NCI-H2196 treated with DMSO at 0.1 percent for 48 hours (cell line): ENCODE measurements around the gene CCNO.
A peak's percentile ranks its signal among the peaks of the same experiment; 100 is the strongest.

Experiments used
- DNase-seq: peaks from one replicate; lab custom pipeline; 2025; ENCODE audit not compliant: unreplicated experiment; lab: John Stamatoyannopoulos, UW

CCNO gene

GRCh38 chr5:55232985-55233928, at the start of gene CCNO:
CCNO (minus strand) TSS chr5:55233608; CDS start chr5:55233523, 85 bp downstream.
- peak; percentile 60 for DNase-seq

DNA sequence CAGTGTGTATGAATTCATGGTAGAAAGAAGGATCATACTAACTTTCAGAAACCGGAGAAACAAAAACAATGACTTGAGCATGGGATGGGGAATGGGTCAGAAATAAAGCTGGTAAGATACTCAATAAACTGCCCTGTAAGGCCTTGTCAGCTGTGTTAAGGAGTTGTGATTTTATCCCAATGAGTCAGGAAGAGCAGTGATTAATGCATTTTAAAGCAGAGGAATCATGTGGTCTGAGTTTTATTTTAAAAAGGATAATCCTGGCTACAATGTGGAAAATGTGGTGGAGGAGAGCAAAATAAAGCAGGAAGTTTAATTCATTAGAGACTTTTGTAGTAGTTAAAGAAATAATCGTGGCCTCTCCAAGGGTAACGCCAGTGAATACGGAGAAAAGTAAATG, 45.4 kb upstream of the CCNO start:
- DNase-seq: no peak

- no peak for DNase-seq
Observed at GRCh38 chr5:55276771-55277170, 43.4 kb upstream of the CCNO start.

- DNase-seq: no peak
Observed at GRCh38 chr5:55258339-55258738, 24.9 kb upstream of the CCNO start.

GRCh38 chr5:55254802-55255201, 21.4 kb upstream of the CCNO start:
- no peak for DNase-seq

DNA sequence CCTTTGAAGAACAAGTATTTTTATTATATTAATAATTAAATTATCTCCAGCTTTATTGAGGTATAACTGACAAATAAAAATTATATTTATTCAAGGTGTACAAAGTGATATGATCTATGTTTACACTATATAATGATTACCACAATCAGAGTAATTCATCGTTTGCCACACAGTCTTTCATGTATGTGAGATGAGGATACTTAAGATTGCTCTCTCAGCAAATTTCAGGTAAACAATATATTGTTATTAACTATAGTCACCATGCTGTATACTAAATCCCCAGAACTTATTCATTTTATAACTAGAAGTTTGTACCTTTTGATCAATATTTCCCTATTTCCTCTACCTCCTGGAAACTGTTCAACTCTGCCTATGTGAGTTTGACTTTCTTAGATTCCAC, 16.7 kb upstream of the CCNO start:
- no peak for DNase-seq

DNA sequence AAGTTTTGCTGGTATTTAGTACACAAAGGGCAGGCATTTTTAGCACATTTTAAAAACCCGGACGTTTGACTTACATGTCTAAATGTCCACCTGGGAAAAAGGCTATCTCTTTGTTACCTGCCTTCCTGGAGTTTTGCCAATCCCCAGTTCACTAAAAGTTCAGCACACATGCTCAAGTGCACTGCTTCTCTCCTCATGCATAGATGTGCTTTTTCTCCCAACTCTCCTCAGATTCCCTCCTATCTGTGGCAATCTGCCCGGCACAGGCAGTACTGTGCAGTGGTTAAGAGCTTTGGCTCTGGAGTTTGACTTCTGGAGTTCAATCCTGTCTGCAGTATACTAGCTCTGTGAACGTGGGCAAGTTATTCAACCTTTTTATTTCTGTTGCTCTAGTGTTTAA, 8.3 kb upstream of the CCNO start:
- DNase-seq: no peak

GRCh38 chr5:55236800-55237199, 3.4 kb upstream of the CCNO start:
- DNase-seq: no peak

DNA sequence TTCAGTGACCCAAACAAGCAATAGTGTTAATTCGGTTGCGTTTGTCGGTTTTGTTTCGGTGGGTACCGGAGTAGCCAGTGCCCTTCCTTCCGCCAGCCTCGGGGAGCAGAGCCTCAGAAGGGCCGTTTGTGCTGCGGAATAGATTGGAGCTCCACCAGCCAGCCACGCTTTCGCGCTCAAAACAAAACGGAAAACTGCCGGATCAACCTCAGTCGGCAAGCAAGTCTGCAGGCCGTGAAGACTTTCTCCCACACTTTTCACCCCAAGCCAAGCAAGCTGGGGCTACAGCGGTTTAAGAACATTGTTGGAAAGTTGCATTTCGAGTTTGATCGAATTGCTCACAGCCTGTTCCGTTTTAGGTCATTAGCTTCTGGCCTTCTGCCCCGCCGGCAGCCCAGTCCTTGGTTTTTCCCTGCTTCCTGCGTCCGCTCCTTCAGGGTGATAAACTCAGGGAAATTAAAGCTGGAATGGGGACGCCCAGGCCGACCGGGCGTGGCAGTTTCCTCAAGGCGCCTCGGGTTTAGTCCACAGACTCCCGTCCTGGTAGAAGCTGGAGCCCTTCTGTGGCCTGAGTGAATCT, 803 bp upstream of the CCNO start:
- no peak for DNase-seq

GRCh38 chr5:55232271-55232984, 980 bp downstream of the CCNO start:
- DNase-seq: no peak

DNA sequence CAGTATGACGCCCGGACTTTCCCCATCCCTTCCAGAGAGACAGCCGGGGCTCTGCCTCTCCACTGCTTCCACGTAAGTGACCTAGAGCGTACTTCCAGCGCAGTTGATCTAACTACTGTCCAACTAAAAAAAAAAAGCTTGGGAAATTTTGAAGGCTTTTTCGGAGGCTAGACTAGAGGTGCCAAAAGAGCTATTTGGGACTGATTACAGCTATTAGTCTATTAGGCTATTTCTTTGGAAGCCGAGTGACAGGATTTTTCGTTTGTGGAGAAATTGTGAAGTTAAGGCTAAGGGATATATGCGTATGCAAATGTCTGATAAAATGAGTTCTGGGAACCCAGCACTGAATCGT, 1.5 kb downstream of the CCNO start:
- no peak for DNase-seq

DNA sequence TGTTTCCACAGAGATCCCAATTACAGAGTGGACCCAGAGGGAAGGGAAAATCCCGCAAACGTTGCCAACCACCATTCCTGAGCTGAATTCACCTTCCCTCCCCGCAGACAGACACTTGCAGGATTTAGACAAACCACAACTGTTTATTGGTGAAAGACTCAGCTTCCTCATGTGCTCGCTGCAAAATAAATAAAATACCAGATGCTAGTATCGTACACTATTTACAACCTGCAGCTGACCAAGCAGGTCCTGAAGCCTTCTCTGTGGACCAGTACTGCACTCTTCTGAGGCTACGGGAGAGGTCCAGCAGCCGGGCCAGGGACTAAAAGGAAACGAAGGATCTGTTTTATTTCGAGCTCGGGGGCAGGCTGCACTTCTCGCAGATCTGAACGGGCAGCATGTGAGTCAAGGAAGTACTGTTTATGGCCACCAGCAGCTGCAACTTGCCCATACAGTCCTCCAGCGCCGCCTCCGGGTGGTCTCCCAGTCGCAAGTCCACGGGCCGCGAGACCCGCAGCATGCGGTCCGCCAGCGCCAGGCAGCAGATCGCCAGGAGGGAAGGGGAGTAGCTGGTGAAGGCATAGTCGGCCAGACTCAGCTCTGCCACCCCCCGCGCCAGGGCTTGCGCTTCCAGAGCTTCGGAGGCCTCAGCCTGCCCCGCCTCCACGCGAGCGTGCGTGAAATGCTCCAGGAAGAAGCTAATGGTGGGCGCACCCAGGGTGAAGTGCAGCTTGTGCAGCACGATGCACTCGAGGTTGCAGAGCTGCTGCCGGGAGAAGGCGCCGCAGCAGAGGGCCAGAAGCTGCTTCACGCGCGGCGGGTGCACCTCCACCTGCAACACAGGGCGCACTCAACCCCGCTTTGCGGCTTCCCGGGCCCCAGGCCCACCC, 2.1 kb downstream of the CCNO start:
- DNase-seq: no peak

- DNase-seq: no peak
Observed at GRCh38 chr5:55230086-55230629, 3.2 kb downstream of the CCNO start.

- DNase-seq: no peak
Observed at GRCh38 chr5:55227664-55228430, 5.6 kb downstream of the CCNO start.

GRCh38 chr5:55226934-55227663, 6.3 kb downstream of the CCNO start, which contains the start of gene MCIDAS:
MCIDAS (minus strand) TSS chr5:55227315; CDS start chr5:55227138, 177 bp downstream.
- DNase-seq: peak; percentile 40

DNA sequence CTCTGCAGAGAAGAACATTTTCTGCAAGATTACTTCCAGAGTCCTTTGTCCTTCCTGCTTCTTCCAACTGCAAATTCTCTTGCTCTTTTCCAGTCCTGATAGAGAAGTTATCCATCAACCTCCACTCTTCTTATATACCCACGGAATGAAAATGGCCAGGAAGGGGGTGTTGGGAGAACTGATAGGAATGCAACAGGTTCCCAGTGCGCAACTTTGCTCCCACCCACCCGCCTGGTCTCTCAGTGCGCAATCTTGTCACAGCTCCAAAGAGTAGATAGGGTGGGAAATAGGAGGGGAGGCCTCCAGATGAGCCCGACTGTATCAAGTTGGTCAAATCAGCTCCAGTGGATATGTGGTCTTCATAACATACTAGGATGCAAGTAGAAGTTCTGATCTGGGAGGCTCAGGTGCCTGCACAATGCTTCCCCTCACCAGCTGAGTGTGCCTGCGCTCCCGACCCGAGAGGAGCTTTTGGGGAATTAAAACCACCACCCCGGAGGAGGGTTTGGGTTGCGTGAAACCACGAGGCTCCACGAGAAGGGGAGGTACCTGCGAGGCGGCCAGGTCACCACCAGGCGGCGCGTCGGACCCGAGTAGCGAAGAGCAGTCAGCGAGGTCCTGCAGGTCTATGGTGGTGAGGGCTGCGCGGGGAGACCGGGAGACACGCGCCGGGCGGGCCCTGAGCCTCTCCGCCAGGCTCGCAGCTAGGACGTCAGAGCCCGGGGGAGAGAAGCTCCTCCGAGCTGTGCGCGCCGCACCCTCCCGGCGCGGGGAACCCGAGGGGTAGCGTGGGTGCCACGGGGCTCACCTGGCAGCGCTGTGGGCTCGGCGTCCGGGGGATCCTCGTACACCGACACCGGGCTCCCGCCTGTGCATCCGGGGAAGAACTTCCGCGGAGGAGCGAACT, 7.1 kb downstream of the CCNO start:
- peak; percentile 27 for DNase-seq

GRCh38 chr5:55225346-55225745, 8.1 kb downstream of the CCNO start:
- no peak for DNase-seq

GRCh38 chr5:55223812-55224240, 9.6 kb downstream of the CCNO start:
- no peak for DNase-seq
